Measurements from ENCODE around the gene GID8. TPM values are rescaled to one million over a fixed set of nuclear protein-coding genes. Genes with fewer than 3 reads are reported as not detected.

GID8 gene
- polyA plus RNA-seq, 1 donor from 2014 or later: 54.8 TPM

DNA sequence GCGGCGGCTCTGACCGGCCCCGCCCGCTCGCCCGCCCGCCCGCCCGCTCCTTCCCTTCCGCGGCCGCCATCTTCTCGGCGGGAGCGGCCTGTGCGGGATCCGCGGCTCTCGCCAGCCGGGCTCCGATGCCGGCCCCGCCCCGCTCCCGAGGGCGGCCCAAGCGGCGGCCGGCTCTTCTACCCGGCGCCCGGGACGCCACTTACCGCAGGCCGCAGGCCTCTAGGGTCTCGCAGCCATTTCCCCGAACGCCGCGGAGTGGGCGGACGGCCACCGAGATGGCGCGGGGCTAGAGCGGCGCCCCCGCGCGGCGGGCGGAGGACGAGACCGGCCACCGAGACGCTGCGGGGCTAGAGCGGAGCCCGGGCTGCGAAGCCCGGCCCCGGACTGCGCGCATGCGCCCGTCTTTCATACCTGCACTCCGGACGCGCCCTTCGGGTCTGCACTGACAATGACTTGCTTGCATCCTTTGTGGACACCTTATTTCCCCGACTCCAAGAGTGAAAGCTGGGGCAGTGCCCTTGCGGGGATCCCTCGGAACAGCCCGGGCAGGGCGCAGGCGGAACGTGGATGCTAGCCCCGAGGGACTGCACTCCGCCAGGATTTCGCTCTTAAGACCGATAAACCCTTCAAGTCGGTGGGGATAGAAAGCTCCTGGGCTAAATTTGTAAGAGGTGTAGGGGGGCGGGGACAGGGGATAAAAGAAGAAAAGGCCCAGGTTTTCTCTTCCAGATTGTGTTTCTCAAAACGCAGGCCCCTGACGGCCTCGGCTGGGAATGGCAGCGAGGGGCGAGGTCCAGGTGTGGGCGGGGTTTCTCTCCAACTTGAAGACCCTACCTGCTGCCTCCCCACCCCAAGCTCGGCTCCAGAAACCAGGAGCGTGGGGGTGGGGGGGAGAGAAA lies 11.5 kb upstream of the GID8 start, which contains the start of gene DIDO1:
TSS of gene DIDO1 (minus strand) at position 277 of the 899 bp plus-strand sequence.
- no peaks in the 10 kb centered on the region for H3K9me2 ChIP-seq (ENCODE audit: insufficient read depth, low read length)
- peaks cover 3% of the 10 kb centered on the region for H3F3A ChIP-seq (ENCODE audit: insufficient read depth, low read length, poor library complexity, severe bottlenecking)
- peak within 1 kb of the TSS; percentile 73 for H2AFZ ChIP-seq (ENCODE audit: low read depth, low read length)
- no peaks in the 10 kb centered on the region for H3K9me3 ChIP-seq (ENCODE audit: low read length)
- no peaks in the 10 kb centered on the region for H3K36me3 ChIP-seq (ENCODE audit: insufficient read depth, low read length)
- H3K27ac ChIP-seq (ENCODE audit: low read length): peak within 1 kb of the TSS; percentile 92
- H4K20me1 ChIP-seq (ENCODE audit: insufficient read depth): peaks cover 11% of the 10 kb centered on the region
- H3K79me2 ChIP-seq (replicated peaks; ENCODE audit: insufficient read depth, low read length): peaks cover 86% of the 10 kb centered on the region
- peak within 1 kb of the TSS; percentile 98 for H3K4me3 ChIP-seq (ENCODE audit: low read length)
- H3K4me2 ChIP-seq (ENCODE audit: low read length): peak within 1 kb of the TSS; percentile 90
- no peaks in the 10 kb centered on the region for H3K27me3 ChIP-seq (ENCODE audit: insufficient read depth, low read depth, low read length)
- peak within 1 kb of the TSS; percentile 97 for H3K9ac ChIP-seq (ENCODE audit: low read length)
- TF ChIP-seq MXI1 (conservative IDR thresholded peaks at IDR 0.05; ENCODE audit: poor library complexity, severe bottlenecking) (peak; percentile 72), EZH2 (IDR thresholded peaks at IDR 0.05; ENCODE audit: borderline replicate concordance, insufficient read depth, low read length, poor library complexity, severe bottlenecking) (no peak), EP300 (conservative IDR thresholded peaks at IDR 0.05; ENCODE audit: poor library complexity, severe bottlenecking) (peak; percentile 59), TAF1 (IDR thresholded peaks at IDR 0.05; ENCODE audit: low read depth) (peak; percentile 83), RAD21 (conservative IDR thresholded peaks at IDR 0.05) (peak; percentile 51), SMC3 (conservative IDR thresholded peaks at IDR 0.05; ENCODE audit: poor library complexity) (peak; percentile 52), POLR2AphosphoS5 (IDR thresholded peaks at IDR 0.05) (peak; percentile 97)
- TF ChIP-seq, protein P1, sequence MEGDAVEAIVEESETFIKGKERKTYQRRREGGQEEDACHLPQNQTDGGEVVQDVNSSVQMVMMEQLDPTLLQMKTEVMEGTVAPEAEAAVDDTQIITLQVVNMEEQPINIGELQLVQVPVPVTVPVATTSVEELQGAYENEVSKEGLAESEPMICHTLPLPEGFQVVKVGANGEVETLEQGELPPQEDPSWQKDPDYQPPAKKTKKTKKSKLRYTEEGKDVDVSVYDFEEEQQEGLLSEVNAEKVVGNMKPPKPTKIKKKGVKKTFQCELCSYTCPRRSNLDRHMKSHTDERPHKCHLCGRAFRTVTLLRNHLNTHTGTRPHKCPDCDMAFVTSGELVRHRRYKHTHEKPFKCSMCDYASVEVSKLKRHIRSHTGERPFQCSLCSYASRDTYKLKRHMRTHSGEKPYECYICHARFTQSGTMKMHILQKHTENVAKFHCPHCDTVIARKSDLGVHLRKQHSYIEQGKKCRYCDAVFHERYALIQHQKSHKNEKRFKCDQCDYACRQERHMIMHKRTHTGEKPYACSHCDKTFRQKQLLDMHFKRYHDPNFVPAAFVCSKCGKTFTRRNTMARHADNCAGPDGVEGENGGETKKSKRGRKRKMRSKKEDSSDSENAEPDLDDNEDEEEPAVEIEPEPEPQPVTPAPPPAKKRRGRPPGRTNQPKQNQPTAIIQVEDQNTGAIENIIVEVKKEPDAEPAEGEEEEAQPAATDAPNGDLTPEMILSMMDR (IDR thresholded peaks at IDR 0.05; ENCODE audit: poor library complexity, severe bottlenecking): peak; percentile 85
- TF ChIP-seq, protein P2, sequence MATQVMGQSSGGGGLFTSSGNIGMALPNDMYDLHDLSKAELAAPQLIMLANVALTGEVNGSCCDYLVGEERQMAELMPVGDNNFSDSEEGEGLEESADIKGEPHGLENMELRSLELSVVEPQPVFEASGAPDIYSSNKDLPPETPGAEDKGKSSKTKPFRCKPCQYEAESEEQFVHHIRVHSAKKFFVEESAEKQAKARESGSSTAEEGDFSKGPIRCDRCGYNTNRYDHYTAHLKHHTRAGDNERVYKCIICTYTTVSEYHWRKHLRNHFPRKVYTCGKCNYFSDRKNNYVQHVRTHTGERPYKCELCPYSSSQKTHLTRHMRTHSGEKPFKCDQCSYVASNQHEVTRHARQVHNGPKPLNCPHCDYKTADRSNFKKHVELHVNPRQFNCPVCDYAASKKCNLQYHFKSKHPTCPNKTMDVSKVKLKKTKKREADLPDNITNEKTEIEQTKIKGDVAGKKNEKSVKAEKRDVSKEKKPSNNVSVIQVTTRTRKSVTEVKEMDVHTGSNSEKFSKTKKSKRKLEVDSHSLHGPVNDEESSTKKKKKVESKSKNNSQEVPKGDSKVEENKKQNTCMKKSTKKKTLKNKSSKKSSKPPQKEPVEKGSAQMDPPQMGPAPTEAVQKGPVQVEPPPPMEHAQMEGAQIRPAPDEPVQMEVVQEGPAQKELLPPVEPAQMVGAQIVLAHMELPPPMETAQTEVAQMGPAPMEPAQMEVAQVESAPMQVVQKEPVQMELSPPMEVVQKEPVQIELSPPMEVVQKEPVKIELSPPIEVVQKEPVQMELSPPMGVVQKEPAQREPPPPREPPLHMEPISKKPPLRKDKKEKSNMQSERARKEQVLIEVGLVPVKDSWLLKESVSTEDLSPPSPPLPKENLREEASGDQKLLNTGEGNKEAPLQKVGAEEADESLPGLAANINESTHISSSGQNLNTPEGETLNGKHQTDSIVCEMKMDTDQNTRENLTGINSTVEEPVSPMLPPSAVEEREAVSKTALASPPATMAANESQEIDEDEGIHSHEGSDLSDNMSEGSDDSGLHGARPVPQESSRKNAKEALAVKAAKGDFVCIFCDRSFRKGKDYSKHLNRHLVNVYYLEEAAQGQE (IDR thresholded peaks at IDR 0.05; ENCODE audit: borderline replicate concordance): peak; percentile 82

DNA sequence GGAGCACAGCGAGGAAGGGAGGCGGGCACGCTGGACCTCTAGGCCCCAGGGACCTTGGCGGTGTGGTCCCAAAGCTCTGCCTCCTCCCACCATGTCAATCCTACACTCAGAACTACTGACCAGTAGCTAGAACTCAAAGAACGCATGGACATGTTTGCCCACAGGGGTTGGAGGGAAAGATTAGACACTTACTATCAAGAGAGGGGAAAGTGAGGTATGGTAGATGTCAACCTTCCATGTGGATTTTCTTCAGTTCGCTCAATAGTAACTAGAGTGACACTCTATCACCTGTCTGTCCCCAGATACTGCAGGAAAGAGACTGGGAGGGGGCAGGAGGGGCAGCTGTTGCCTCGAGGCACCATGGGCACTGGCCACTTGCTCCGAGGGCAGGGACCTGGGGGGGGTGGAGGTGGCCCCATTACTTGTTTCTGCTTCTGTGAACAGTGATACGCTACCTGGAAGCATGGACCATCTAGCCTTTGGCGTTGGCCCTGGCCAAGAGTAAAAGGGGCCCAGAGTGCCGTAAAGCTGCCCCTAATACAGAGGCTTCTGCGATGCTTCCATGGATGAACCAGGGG lies 10.7 kb upstream of the GID8 start:
- Histone ChIP-seq H3F3A (ENCODE audit: insufficient read depth, low read length, poor library complexity, severe bottlenecking) (peaks cover 3% of the 10 kb centered on the region), H3K79me2 (replicated peaks; ENCODE audit: insufficient read depth, low read length) (peaks cover 86% of the 10 kb centered on the region), H3K9me3 (ENCODE audit: low read length) (no peaks in the 10 kb centered on the region), H3K36me3 (ENCODE audit: insufficient read depth, low read length) (no peaks in the 10 kb centered on the region), H3K9me2 (ENCODE audit: insufficient read depth, low read length) (no peaks in the 10 kb centered on the region), H3K4me2 (ENCODE audit: low read length) (peak overlapping the region; percentile 70), H3K27ac (ENCODE audit: low read length) (peak overlapping the region; percentile 92), H3K9ac (ENCODE audit: low read length) (peak overlapping the region; percentile 97), H3K27me3 (ENCODE audit: insufficient read depth, low read depth, low read length) (no peaks in the 10 kb centered on the region), H4K20me1 (ENCODE audit: insufficient read depth) (peaks cover 8% of the 10 kb centered on the region), H3K4me3 (ENCODE audit: low read length) (peak overlapping the region; percentile 98), H2AFZ (ENCODE audit: low read depth, low read length) (no peak overlapping the region)
- TF ChIP-seq, protein P1 (IDR thresholded peaks at IDR 0.05; ENCODE audit: poor library complexity, severe bottlenecking): no peak
- TF ChIP-seq POLR2AphosphoS5 (IDR thresholded peaks at IDR 0.05): no peak
- TF ChIP-seq MXI1 (conservative IDR thresholded peaks at IDR 0.05; ENCODE audit: poor library complexity, severe bottlenecking): no peak
- TF ChIP-seq SMC3 (conservative IDR thresholded peaks at IDR 0.05; ENCODE audit: poor library complexity): no peak
- TF ChIP-seq, protein P2 (IDR thresholded peaks at IDR 0.05; ENCODE audit: borderline replicate concordance): no peak
- no peak for TF ChIP-seq EP300 (conservative IDR thresholded peaks at IDR 0.05; ENCODE audit: poor library complexity, severe bottlenecking)
- no peak for TF ChIP-seq RAD21 (conservative IDR thresholded peaks at IDR 0.05)
- no peak for TF ChIP-seq TAF1 (IDR thresholded peaks at IDR 0.05; ENCODE audit: low read depth)
- TF ChIP-seq EZH2 (IDR thresholded peaks at IDR 0.05; ENCODE audit: borderline replicate concordance, insufficient read depth, low read length, poor library complexity, severe bottlenecking): no peak
